Measurements from ENCODE around the gene SPACA4.

SPACA4 gene

GRCh38 chr19:48603850-48604249 lies 2.7 kb upstream of the SPACA4 start:
- Histone ChIP-seq H3K79me2 (ENCODE audit: low read length) (no peaks in the 10 kb centered on the region), H3K9me2 (replicated peaks; ENCODE audit: insufficient read depth, low read length) (no peaks in the 10 kb centered on the region), H4K20me1 (ENCODE audit: insufficient read depth, low read length) (no peaks in the 10 kb centered on the region), H3K9me3 (replicated peaks; ENCODE audit: insufficient read depth, low read length) (no peaks in the 10 kb centered on the region), H2AFZ (ENCODE audit: low read length) (no peak overlapping the region), H3K9ac (ENCODE audit: low read length) (no peak overlapping the region), H3K4me2 (ENCODE audit: low read depth, low read length) (no peak overlapping the region), H3K4me3 (ENCODE audit: low read length) (no peak overlapping the region), H3K4me1 (ENCODE audit: low read length) (no peaks in the 10 kb centered on the region), H3K27me3 (replicated peaks; ENCODE audit: insufficient read depth, low read length) (peaks cover 68% of the 10 kb centered on the region), H3K36me3 (replicated peaks; ENCODE audit: insufficient read depth, low read length) (no peaks in the 10 kb centered on the region), H3K27ac (ENCODE audit: low read length) (no peak overlapping the region), H3F3A (ENCODE audit: insufficient read depth, low read length) (no peaks in the 10 kb centered on the region)
- TF ChIP-seq EZH2 (optimal IDR thresholded peaks at IDR 0.05; ENCODE audit: low read depth, low read length): no peak
- TF ChIP-seq, protein P1, sequence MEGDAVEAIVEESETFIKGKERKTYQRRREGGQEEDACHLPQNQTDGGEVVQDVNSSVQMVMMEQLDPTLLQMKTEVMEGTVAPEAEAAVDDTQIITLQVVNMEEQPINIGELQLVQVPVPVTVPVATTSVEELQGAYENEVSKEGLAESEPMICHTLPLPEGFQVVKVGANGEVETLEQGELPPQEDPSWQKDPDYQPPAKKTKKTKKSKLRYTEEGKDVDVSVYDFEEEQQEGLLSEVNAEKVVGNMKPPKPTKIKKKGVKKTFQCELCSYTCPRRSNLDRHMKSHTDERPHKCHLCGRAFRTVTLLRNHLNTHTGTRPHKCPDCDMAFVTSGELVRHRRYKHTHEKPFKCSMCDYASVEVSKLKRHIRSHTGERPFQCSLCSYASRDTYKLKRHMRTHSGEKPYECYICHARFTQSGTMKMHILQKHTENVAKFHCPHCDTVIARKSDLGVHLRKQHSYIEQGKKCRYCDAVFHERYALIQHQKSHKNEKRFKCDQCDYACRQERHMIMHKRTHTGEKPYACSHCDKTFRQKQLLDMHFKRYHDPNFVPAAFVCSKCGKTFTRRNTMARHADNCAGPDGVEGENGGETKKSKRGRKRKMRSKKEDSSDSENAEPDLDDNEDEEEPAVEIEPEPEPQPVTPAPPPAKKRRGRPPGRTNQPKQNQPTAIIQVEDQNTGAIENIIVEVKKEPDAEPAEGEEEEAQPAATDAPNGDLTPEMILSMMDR (IDR thresholded peaks at IDR 0.05; ENCODE audit: low read length): no peak
- no peak for TF ChIP-seq EZH2phosphoT487 (IDR thresholded peaks at IDR 0.05; ENCODE audit: low read length)
- no peak for DNase-seq

- Histone ChIP-seq H3K9ac (ENCODE audit: low read length) (no peak overlapping the region), H3K27ac (ENCODE audit: low read length) (no peak overlapping the region)
These were observed 815 bp downstream of the SPACA4 start for GRCh38 chr19:48607359-48607755.

DNA sequence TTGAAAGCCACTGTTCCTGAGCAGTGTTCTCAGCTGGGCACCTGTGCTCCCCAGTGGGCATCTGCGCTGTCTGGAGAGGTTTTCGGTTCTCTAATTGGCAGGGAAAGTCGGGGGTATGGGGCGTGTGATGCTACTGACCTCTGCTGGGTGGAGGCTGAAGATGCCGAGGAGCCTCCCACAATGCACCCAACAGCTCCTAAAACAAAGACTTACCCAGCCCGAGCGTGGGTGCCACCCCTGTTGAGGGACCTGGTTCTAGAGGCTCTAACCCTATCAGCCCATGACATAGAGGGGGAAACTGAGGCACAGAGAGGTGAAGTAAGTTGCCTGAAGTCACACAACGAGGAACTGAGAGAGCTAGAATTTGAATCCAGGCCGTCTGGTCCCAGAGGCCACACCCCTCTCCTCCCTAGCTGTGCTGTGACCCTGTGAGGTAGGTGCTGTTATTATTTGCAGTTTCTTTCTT lies 2.3 kb downstream of the SPACA4 start:
- peaks cover 25% of the 10 kb centered on the region for H3K27me3 ChIP-seq (replicated peaks; ENCODE audit: insufficient read depth, low read length)
- no peak overlapping the region for H3K27ac ChIP-seq (ENCODE audit: low read length)
- no peaks in the 10 kb centered on the region for H4K20me1 ChIP-seq (ENCODE audit: insufficient read depth, low read length)
- no peaks in the 10 kb centered on the region for H3K79me2 ChIP-seq (ENCODE audit: low read length)
- H3K4me3 ChIP-seq (ENCODE audit: low read length): peak overlapping the region; percentile 37; the same call in 1 of the 2 replicates
- H3F3A ChIP-seq (ENCODE audit: insufficient read depth, low read length): no peaks in the 10 kb centered on the region
- H3K9ac ChIP-seq (ENCODE audit: low read length): no peak overlapping the region
- H3K4me1 ChIP-seq (ENCODE audit: low read length): no peaks in the 10 kb centered on the region
- peak overlapping the region; percentile 89 for H3K4me2 ChIP-seq (ENCODE audit: low read depth, low read length)
- DNase-seq: peak; percentile 68
- H2AFZ ChIP-seq (ENCODE audit: low read length): peak overlapping the region; percentile 78
- TF ChIP-seq EZH2 (optimal IDR thresholded peaks at IDR 0.05; ENCODE audit: low read depth, low read length): no peak
- TF ChIP-seq, protein P1 (IDR thresholded peaks at IDR 0.05; ENCODE audit: low read length): peak; percentile 83
- no peaks in the 10 kb centered on the region for H3K9me2 ChIP-seq (replicated peaks; ENCODE audit: insufficient read depth, low read length)
- H3K36me3 ChIP-seq (replicated peaks; ENCODE audit: insufficient read depth, low read length): no peaks in the 10 kb centered on the region
- H3K9me3 ChIP-seq (replicated peaks; ENCODE audit: insufficient read depth, low read length): no peaks in the 10 kb centered on the region

More at GRCh38 chr19:48607359-48607755, 815 bp downstream of the SPACA4 start:
- Histone ChIP-seq H3K9me3 (replicated peaks; ENCODE audit: insufficient read depth, low read length) (no peaks in the 10 kb centered on the region), H3K9me2 (replicated peaks; ENCODE audit: insufficient read depth, low read length) (no peaks in the 10 kb centered on the region), H3K4me3 (ENCODE audit: low read length) (no peak overlapping the region), H2AFZ (ENCODE audit: low read length) (no peak overlapping the region), H3K36me3 (replicated peaks; ENCODE audit: insufficient read depth, low read length) (no peaks in the 10 kb centered on the region), H3K27me3 (replicated peaks; ENCODE audit: insufficient read depth, low read length) (peaks cover 35% of the 10 kb centered on the region), H3F3A (ENCODE audit: insufficient read depth, low read length) (no peaks in the 10 kb centered on the region), H4K20me1 (ENCODE audit: insufficient read depth, low read length) (no peaks in the 10 kb centered on the region), H3K4me2 (ENCODE audit: low read depth, low read length) (no peak overlapping the region), H3K4me1 (ENCODE audit: low read length) (no peaks in the 10 kb centered on the region), H3K79me2 (ENCODE audit: low read length) (no peaks in the 10 kb centered on the region)
- TF ChIP-seq, protein P1 (IDR thresholded peaks at IDR 0.05; ENCODE audit: low read length): no peak
- TF ChIP-seq EZH2 (optimal IDR thresholded peaks at IDR 0.05; ENCODE audit: low read depth, low read length) (no peak), EZH2phosphoT487 (IDR thresholded peaks at IDR 0.05; ENCODE audit: low read length) (no peak)
- DNase-seq: no peak

All from MM.1S (cell line).